Fibroblast of lung (primary cell): ENCODE data around the gene IGSF9B. TPM values are rescaled to one million over a fixed set of nuclear protein-coding genes. Genes with fewer than 3 reads are reported as not detected.

Experiments
- DNase-seq, 2 donors: peaks; one replicate each; pipeline versions ENCODE4 v3.0.0 to v3.0.0-alpha.2; 2010; ENCODE audit warnings: low read depth in 2 of 2
- H2AFZ ChIP-seq: 2 replicates; pipeline ENCODE4 v1.5.1; 2012; ENCODE audit warnings: low read length, control low read depth, inconsistent platforms
- H3K27ac ChIP-seq: 2 replicates; pipeline ENCODE4 v1.5.1; 2011; ENCODE audit warnings: low read length, control low read depth; ENCODE audit not compliant: insufficient read depth
- H3K27me3 ChIP-seq: 2 replicates; pipeline ENCODE4 v1.5.1; 2011; ENCODE audit warnings: mild to moderate bottlenecking, low read length; ENCODE audit not compliant: control insufficient read depth, insufficient read depth
- H3K36me3 ChIP-seq: 2 replicates; pipeline ENCODE4 v1.5.1; 2011; ENCODE audit warnings: low read length; ENCODE audit not compliant: control insufficient read depth, insufficient read depth
- H3K4me1 ChIP-seq: 2 replicates; pipeline ENCODE4 v1.5.1; 2011; ENCODE audit warnings: low read length; ENCODE audit not compliant: control insufficient read depth, insufficient read depth; ENCODE audit errors: extremely low read depth
- H3K4me2 ChIP-seq: 2 replicates; pipeline ENCODE4 v1.5.1; 2011; ENCODE audit warnings: low read length, control low read depth; ENCODE audit not compliant: insufficient read depth; ENCODE audit errors: extremely low read depth
- H3K4me3 ChIP-seq, 4 experiments: fragments of 200-600 bp in 1 of 4; sonication (generic) in 1 of 4; replicated peaks in 1 of 4; 2 replicates each; pipeline ENCODE4 v1.5.1; 2011 to 2016; ENCODE audit warnings: low read length in 4 of 4, low read depth in 3 of 4, mild to moderate bottlenecking in 3 of 4, control low read depth in 2 of 4, inconsistent platforms in 1 of 4, mixed read lengths in 1 of 4; ENCODE audit not compliant: insufficient read depth in 1 of 4; ENCODE audit errors: control extremely low read depth in 1 of 4
- H3K79me2 ChIP-seq: 2 replicates; pipeline ENCODE4 v1.5.1; 2012; ENCODE audit warnings: mild to moderate bottlenecking, low read length, inconsistent platforms; ENCODE audit not compliant: control insufficient read depth, insufficient read depth
- H3K9ac ChIP-seq: 2 replicates; pipeline ENCODE4 v1.5.1; 2011; ENCODE audit warnings: mild to moderate bottlenecking, low read length, control low read depth; ENCODE audit not compliant: insufficient read depth
- H3K9me3 ChIP-seq: 2 replicates; pipeline ENCODE4 v1.5.1; 2012; ENCODE audit warnings: low read depth, low read length; ENCODE audit not compliant: control insufficient read depth, insufficient read depth
- H4K20me1 ChIP-seq: 2 replicates; pipeline ENCODE4 v1.5.1; 2011; ENCODE audit warnings: low read length; ENCODE audit not compliant: control insufficient read depth, insufficient read depth; ENCODE audit errors: extremely low read depth
- CTCF ChIP-seq, 2 donors: IDR thresholded peaks in 1 of 2; conservative IDR thresholded peaks in 1 of 2; 1 replicate in 1 of 2; 2 replicates in 1 of 2; pipeline ENCODE4 v1.5.1; 2011 to 2012; ENCODE audit warnings: low read length in 2 of 2, control low read depth in 1 of 2, inconsistent platforms in 1 of 2, low read depth in 1 of 2, mild to moderate bottlenecking in 1 of 2
- EZH2 ChIP-seq: IDR thresholded peaks from 2 replicates; pipeline ENCODE4 v1.5.1; 2012; ENCODE audit warnings: low read length, control low read depth, mild to moderate bottlenecking; ENCODE audit errors: missing control alignments
- polyA plus RNA-seq, 2 donors: library from polyadenylated mRNA; depleted of rRNA in 1 of 2; stranded (reverse) in 1 of 2; unstranded in 1 of 2; fragments of >200 nt; gene quantifications; 2 replicates each; pipeline ENCODE4 v1.2.1, GENCODE V29; 2011 to 2012; ENCODE audit warnings: missing spikeins in 1 of 2
- total RNA-seq: library from RNA; depleted of rRNA; stranded (reverse); fragments of >200 nt; gene quantifications from 2 replicates; pipeline ENCODE4 v1.2.1, GENCODE V29; 2014

Gene IGSF9B
- total and polyA plus RNA-seq, 2 donors (not counting 1 experiment from before 2014, with no cell fraction given) = under 0.01 TPM; not detected in 1

DNA sequence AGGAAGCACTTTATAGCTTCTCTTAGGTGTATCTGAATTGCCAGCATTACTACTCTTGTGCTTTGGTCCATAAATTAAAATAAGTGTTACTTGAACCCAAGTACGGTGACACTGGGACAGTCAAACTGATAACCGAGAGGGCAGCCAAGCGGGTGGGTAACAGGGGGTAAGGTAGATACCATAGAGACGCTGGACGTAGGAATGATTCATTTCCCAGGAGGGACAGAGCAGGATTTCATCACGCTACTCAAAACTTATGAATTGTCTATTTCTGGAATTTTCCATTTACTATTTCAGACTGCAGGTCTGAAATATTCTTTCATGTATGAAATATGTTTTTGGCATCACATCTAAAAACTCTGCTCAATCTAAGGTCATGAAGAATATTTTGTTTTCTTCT is 96.6 kb downstream of the IGSF9B start:
- TF ChIP-seq EZH2 (no peak), CTCF (conservative IDR thresholded peaks at IDR 0.05 in 1 of 2, IDR thresholded peaks at IDR 0.05 in 1 of 2; ENCODE audit: low read depth in 1 of 2, low read length in 2 of 2) (no peak)
- H2AFZ ChIP-seq = no peak overlapping the region
- no peaks in the 10 kb centered on the region for H3K27me3 ChIP-seq
- no peak overlapping the region for H3K4me2 ChIP-seq
- no peak overlapping the region for H3K4me3 ChIP-seq
- H3K4me1 ChIP-seq = no peaks in the 10 kb centered on the region
- DNase-seq = no peak
- no peak overlapping the region for H3K27ac ChIP-seq
- no peaks in the 10 kb centered on the region for H3K9me3 ChIP-seq
- H3K36me3 ChIP-seq = no peaks in the 10 kb centered on the region
- H4K20me1 ChIP-seq = no peaks in the 10 kb centered on the region
- H3K79me2 ChIP-seq = no peaks in the 10 kb centered on the region
- no peak overlapping the region for H3K9ac ChIP-seq

Other genes starting within 250 kb of the IGSF9B start
- not detected in 2 replicates for gene SPATA19, start 111.5 kb downstream of the IGSF9B start, total RNA-seq
- gene SPATA19, start 111.5 kb downstream of the IGSF9B start, polyA plus RNA-seq = not detected in 2 replicates
- gene JAM3, start 112.1 kb upstream of the IGSF9B start, total RNA-seq = 60.4 and 85.7 TPM in 2 replicates
- 44.1 and 54.5 TPM in 2 replicates for gene JAM3, start 112.1 kb upstream of the IGSF9B start, polyA plus RNA-seq